IMR-90 (cell line): ENCODE measurements around the gene DOCK4.

Source experiments
- MAZ ChIP-seq: IDR thresholded peaks from 2 replicates; pipeline ENCODE4 v1.6.1; 2012; ENCODE audit warnings: low read depth, mild to moderate bottlenecking, low read length, improper control_type of control experiment, moderate library complexity, borderline replicate concordance
- POLR2A ChIP-seq: IDR thresholded peaks from 2 replicates; pipeline ENCODE4 v1.6.1; 2012; ENCODE audit warnings: mild to moderate bottlenecking, low read depth, low read length
- SMC3 ChIP-seq: fragments of 150-350 bp; IDR thresholded peaks from 2 replicates; pipeline ENCODE4 v1.6.1; 2016; ENCODE audit warnings: low read depth, mild to moderate bottlenecking, antibody characterized with exemption, low read length, moderate library complexity
- TF ChIP-seq, protein P1 (sequence below): conservative IDR thresholded peaks from 2 replicates; pipeline ENCODE4 v1.5.1; 2012; ENCODE audit warnings: mild to moderate bottlenecking, low read depth, low read length, improper control_type of control experiment

DNA sequence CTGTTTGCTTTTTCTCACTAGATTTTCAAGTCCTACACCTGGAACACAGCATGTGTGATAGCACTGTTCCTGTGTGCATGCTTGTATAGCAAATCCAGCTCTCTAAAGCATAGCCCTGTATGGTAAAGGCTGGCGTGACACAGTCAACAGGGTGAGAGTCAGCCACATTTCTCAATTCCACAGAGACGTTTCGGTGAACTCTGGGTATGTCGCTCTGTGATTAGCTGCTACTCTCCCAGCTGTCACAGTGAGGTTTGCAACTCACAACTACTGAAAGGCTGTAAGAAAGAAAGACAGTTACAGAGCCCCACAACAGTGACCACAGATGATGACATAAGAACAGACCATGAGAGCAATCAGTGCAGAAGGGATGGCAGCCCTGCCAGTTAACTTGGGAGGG lies 473.3 kb downstream of the DOCK4 start:
- TF ChIP-seq, protein P1, sequence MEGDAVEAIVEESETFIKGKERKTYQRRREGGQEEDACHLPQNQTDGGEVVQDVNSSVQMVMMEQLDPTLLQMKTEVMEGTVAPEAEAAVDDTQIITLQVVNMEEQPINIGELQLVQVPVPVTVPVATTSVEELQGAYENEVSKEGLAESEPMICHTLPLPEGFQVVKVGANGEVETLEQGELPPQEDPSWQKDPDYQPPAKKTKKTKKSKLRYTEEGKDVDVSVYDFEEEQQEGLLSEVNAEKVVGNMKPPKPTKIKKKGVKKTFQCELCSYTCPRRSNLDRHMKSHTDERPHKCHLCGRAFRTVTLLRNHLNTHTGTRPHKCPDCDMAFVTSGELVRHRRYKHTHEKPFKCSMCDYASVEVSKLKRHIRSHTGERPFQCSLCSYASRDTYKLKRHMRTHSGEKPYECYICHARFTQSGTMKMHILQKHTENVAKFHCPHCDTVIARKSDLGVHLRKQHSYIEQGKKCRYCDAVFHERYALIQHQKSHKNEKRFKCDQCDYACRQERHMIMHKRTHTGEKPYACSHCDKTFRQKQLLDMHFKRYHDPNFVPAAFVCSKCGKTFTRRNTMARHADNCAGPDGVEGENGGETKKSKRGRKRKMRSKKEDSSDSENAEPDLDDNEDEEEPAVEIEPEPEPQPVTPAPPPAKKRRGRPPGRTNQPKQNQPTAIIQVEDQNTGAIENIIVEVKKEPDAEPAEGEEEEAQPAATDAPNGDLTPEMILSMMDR: no peak
- TF ChIP-seq POLR2A: no peak
- no peak for TF ChIP-seq SMC3
- no peak for TF ChIP-seq MAZ
